H54 (cell line): ENCODE measurements around the gene ADGRD1.

Source experiments
- DNase-seq: peaks from one replicate; pipeline ENCODE4 v3.0.0; 2011; ENCODE audit warnings: low spot score, mixed read lengths; ENCODE audit not compliant: insufficient read length
- FAIRE-seq: peaks from 3 replicates; lab custom pipeline; 2011; peaks lifted over from hg19 to GRCh38; lab: Jason Lieb, UNC
- POLR2A ChIP-seq: IDR thresholded peaks from 2 replicates; pipeline ENCODE4 v1.6.1; 2011; ENCODE audit warnings: low read depth, mild to moderate bottlenecking, low read length

ADGRD1 gene

DNA sequence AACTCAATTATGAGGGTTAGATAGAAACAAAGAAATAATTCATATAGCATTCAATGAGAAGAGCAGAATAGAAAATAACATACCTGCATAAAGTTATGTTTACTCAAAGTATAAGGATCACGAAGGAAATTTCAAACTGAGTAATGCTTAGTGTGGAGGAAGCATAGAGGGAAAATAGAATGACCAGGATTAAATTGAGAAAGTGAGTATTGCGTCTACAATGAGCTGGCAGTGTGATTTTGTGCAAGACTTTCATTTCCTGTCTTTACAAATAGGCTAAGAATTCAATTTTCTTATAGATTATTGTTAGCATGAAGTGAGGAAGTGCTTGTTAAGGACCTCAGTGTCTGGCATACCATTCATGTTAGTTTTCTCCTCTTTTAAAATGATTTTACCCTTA is 12.0 kb downstream of the ADGRD1 start:
- TF ChIP-seq POLR2A: no peak
- FAIRE-seq: no peak
- no peak for DNase-seq

DNA sequence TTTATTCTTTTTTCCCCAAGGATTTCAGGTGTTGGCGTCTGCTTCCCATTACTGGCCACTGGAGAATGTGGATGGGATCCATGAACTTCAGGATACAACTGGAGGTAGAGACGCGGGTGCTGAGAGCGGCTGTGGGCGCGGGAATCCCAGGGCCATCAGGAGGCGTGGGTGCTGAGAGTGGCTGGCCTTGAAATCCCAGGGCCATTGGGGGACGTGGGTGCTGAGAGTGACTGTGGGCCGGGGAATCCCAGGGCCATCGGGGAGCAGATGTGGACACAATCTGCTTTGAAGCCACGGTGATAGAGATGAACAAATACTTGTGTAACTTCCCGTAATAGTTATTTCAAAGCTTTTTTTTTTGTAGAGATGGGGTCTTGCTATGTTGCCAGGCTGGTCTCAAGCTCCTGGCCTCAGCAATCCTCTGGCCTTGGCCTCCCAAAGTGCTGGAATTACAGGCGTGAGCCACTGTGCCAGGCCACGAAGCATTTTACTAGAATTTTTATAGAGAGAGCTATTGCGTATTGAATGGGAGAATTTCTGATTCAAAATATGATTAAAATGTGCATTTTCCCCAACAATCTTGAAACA is 12.8 kb downstream of the ADGRD1 start:
- no peak for TF ChIP-seq POLR2A
- no peak for FAIRE-seq
- DNase-seq: no peak

- DNase-seq: no peak
- no peak for FAIRE-seq
- TF ChIP-seq POLR2A: no peak
These were observed 13.9 kb downstream of the ADGRD1 start for GRCh38 chr12:130967636-130968035.

DNA sequence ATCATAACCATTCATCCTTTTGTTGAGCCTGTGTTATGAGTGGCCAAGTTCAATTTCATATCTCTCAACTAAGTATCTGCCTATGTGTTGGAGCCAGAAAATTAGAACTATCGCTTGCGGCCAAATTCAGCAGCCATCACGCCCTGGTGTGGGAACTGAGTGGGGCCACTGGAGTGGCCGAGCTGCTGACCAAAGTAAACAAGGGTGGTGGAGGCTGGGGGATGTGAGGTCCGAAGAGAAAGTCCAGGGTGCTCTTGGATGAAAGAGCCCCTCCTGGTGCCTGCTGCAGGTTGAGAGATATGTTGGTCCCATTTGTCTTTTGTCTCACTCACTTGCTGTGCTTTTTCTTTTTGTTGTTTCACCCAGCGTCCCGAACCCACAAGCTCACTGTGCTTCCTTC is 14.9 kb downstream of the ADGRD1 start:
- no peak for DNase-seq
- no peak for TF ChIP-seq POLR2A
- no peak for FAIRE-seq

- no peak for FAIRE-seq
- no peak for TF ChIP-seq POLR2A
- no peak for DNase-seq
These were observed 15.5 kb downstream of the ADGRD1 start for GRCh38 chr12:130969223-130969622.

DNA sequence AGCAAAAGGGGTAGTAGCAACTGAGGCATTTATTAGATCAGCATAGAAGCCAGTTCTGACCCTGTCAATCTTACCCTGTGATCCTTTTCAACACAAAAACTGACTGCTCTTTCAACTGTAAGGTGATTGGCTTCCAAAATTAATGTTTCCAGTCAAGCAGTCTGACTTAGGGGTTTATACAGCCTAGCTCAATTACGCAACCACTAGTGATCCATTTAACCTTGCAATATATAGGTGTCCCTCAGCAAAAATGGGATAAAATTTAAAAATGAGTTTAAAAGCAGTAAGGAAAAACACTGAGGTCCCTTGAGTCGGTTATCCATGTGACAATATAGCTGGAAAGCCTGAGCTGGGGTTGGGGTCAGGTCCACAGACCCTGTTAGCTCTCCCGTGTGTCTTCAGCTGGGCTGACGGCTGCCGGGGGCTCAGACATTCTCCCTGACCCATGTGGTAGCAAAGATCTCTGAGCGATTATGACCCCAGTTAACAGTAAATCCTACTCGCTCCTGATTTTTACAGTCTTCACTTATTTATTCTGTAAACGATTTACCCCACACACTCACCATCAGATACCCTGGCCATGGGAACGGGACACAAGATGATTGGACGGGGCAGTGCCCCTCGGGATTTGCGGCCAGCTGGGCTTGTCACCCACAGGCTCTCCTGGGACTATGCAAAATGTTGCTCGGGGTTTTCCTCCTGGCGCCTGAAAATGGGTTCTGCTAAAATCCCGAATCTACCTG is 16.6 kb downstream of the ADGRD1 start:
- no peak for TF ChIP-seq POLR2A
- DNase-seq (no peak), FAIRE-seq (no peak)

DNA sequence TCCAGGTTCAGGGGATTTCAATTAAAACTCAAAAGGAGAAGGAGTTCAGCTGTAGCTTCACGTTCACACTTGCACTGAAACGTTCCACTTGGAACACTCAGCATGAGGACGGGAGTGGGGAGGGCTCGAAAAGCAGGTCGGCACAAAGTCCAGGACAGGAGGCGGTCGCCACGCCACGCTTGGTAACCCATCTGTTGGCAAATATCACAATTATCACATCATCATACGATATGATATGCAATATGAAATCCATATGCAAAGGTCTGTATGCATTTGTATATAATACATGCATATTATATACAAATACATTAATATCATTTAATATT is 17.2 kb downstream of the ADGRD1 start:
- no peak for FAIRE-seq
- no peak for TF ChIP-seq POLR2A
- DNase-seq: no peak

GRCh38 chr12:130971925-130972585 is 18.3 kb downstream of the ADGRD1 start:
- FAIRE-seq (no peak), DNase-seq (no peak)
- TF ChIP-seq POLR2A: no peak

DNA sequence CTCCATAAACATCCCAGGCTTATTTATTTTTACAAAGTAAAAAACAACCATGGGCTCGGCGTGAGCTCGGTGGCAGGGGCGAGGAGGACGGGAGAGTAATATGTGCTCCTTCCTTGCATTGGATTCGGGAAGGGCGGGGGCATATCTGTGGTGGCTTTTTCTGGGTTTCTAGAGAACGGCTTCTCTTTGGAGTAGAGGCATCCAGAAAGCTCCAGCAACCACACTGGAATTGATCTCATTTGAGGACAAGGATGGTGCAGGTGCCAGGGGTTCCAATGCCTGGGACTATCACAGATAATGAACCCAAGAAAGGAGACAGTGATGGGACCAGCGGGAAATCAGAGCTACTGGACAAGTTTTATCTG is 18.9 kb downstream of the ADGRD1 start:
- TF ChIP-seq POLR2A: no peak
- FAIRE-seq (no peak), DNase-seq (no peak)

- FAIRE-seq: no peak
- DNase-seq: no peak
- TF ChIP-seq POLR2A: no peak
These were observed 19.4 kb downstream of the ADGRD1 start for GRCh38 chr12:130973109-130973508.

GRCh38 chr12:130973906-130974305 is 20.2 kb downstream of the ADGRD1 start:
- TF ChIP-seq POLR2A: no peak
- DNase-seq (no peak), FAIRE-seq (no peak)

- FAIRE-seq (no peak), DNase-seq (no peak)
- TF ChIP-seq POLR2A: no peak
These were observed 21.4 kb downstream of the ADGRD1 start for GRCh38 chr12:130975116-130975515.

GRCh38 chr12:130976171-130976720 is 22.5 kb downstream of the ADGRD1 start:
- no peak for TF ChIP-seq POLR2A
- DNase-seq (no peak), FAIRE-seq (no peak)

- no peak for TF ChIP-seq POLR2A
These were observed 23.5 kb downstream of the ADGRD1 start for GRCh38 chr12:130977046-130977742.

More at GRCh38 chr12:130977046-130977742, 23.5 kb downstream of the ADGRD1 start:
- FAIRE-seq (no peak), DNase-seq (no peak)
